Neural cell (in vitro differentiated cells): ENCODE measurements around the gene PDE3A. TPM values are rescaled to one million over a fixed set of nuclear protein-coding genes. Genes with fewer than 3 reads are reported as not detected.

Experiments
- H2AFZ ChIP-seq: fragments of 200-600, 300-800 bp; sonication (generic), shearing (Covaris generic); 2 replicates; pipeline ENCODE4 v1.6.0; 2014; ENCODE audit warnings: low read depth, mild to moderate bottlenecking, antibody characterized with exemption, low read length, moderate library complexity
- H3F3A ChIP-seq: fragments of 200-600 bp; shearing (Covaris generic); 2 replicates; pipeline ENCODE4 v1.6.1; 2016; ENCODE audit warnings: mild to moderate bottlenecking, moderate library complexity, mixed read lengths, antibody characterized with exemption, low read length; ENCODE audit not compliant: insufficient read depth, poor library complexity, severe bottlenecking
- H3K27ac ChIP-seq: fragments of 200-600, 300-800 bp; sonication (generic), shearing (Covaris generic); 2 replicates; pipeline ENCODE4 v1.5.1; 2014; ENCODE audit warnings: mild to moderate bottlenecking, low read length, moderate library complexity
- H3K27me3 ChIP-seq: fragments of 300-800, 200-600 bp; sonication (generic), shearing (Covaris generic); 2 replicates; pipeline ENCODE4 v1.6.0; 2014; ENCODE audit warnings: mild to moderate bottlenecking, low read depth, low read length, moderate library complexity; ENCODE audit not compliant: insufficient read depth
- H3K36me3 ChIP-seq: fragments of 300-800, 200-600 bp; sonication (generic), shearing (Covaris generic); 2 replicates; pipeline ENCODE4 v1.5.1; 2014; ENCODE audit warnings: mild to moderate bottlenecking, antibody characterized with exemption, low read length, moderate library complexity; ENCODE audit not compliant: insufficient read depth
- H3K4me2 ChIP-seq: fragments of 300-800, 200-600 bp; sonication (generic), shearing (Covaris generic); 2 replicates; pipeline ENCODE4 v1.6.0; 2014; ENCODE audit warnings: mild to moderate bottlenecking, low read length
- H3K4me3 ChIP-seq: fragments of 300-800, 200-600 bp; sonication (generic), shearing (Covaris generic); 2 replicates; pipeline ENCODE4 v1.5.1; 2014; ENCODE audit warnings: mild to moderate bottlenecking, low read length, moderate library complexity
- H3K79me2 ChIP-seq: fragments of 200-600 bp; shearing (Covaris generic); replicated peaks from 2 replicates; pipeline ENCODE4 v1.6.0; 2014; ENCODE audit warnings: mild to moderate bottlenecking, low read length, moderate library complexity; ENCODE audit not compliant: insufficient read depth
- H3K9ac ChIP-seq: fragments of 300-800, 200-600 bp; sonication (generic), shearing (Covaris generic); 2 replicates; pipeline ENCODE4 v1.6.1; 2016; ENCODE audit warnings: mild to moderate bottlenecking, low read length, mixed read lengths
- H3K9me2 ChIP-seq: fragments of 200-600 bp; shearing (Covaris generic); 2 replicates; pipeline ENCODE4 v1.6.1; 2016; ENCODE audit warnings: mild to moderate bottlenecking, low read length, mixed read lengths; ENCODE audit not compliant: insufficient read depth
- H3K9me3 ChIP-seq: fragments of 200-600, 300-800 bp; sonication (generic), shearing (Covaris generic); 2 replicates; pipeline ENCODE4 v1.6.1; 2016; ENCODE audit warnings: mild to moderate bottlenecking, mixed run types, low read length, moderate library complexity, mixed read lengths
- H4K20me1 ChIP-seq: fragments of 200-600 bp; shearing (Covaris generic); 2 replicates; pipeline ENCODE4 v1.6.1; 2016; ENCODE audit warnings: mild to moderate bottlenecking, mixed run types; ENCODE audit not compliant: insufficient read depth
- CTCF ChIP-seq: fragments of 450-650 bp; IDR thresholded peaks from 2 replicates; pipeline ENCODE4 v1.5.1; 2014; ENCODE audit warnings: antibody characterized with exemption, mild to moderate bottlenecking, moderate library complexity; ENCODE audit not compliant: poor library complexity, severe bottlenecking
- EP300 ChIP-seq: fragments of 450-650 bp; conservative IDR thresholded peaks from 2 replicates; pipeline ENCODE4 v1.6.1; 2014; ENCODE audit warnings: antibody characterized with exemption, mild to moderate bottlenecking, moderate library complexity; ENCODE audit not compliant: poor library complexity, severe bottlenecking
- EZH2 ChIP-seq: fragments of 200-600, 300-800 bp; shearing (Covaris generic), sonication (generic); IDR thresholded peaks from 2 replicates; pipeline ENCODE4 v1.6.1; 2014; ENCODE audit warnings: antibody characterized with exemption, low read length, borderline replicate concordance, mild to moderate bottlenecking; ENCODE audit not compliant: insufficient read depth, poor library complexity, severe bottlenecking
- MXI1 ChIP-seq: fragments of 450-650 bp; conservative IDR thresholded peaks from 2 replicates; pipeline ENCODE4 v1.6.1; 2014; ENCODE audit warnings: antibody characterized with exemption, mild to moderate bottlenecking; ENCODE audit not compliant: poor library complexity, severe bottlenecking
- POLR2AphosphoS5 ChIP-seq: IDR thresholded peaks from 2 replicates; pipeline ENCODE4 v1.6.1; 2012
- RAD21 ChIP-seq: fragments of 450-650 bp; conservative IDR thresholded peaks from 2 replicates; pipeline ENCODE4 v1.6.1; 2014; ENCODE audit warnings: antibody characterized with exemption, mild to moderate bottlenecking, moderate library complexity
- REST ChIP-seq: IDR thresholded peaks from 2 replicates; pipeline ENCODE4 v1.6.1; 2012; ENCODE audit warnings: borderline replicate concordance
- SMC3 ChIP-seq: fragments of 450-650 bp; conservative IDR thresholded peaks from 2 replicates; pipeline ENCODE4 v1.6.1; 2014; ENCODE audit warnings: antibody characterized with exemption, mild to moderate bottlenecking, moderate library complexity; ENCODE audit not compliant: poor library complexity
- TAF1 ChIP-seq: IDR thresholded peaks from 2 replicates; pipeline ENCODE4 v1.6.1; 2012; ENCODE audit warnings: low read depth
- polyA plus RNA-seq: library from polyadenylated mRNA; depleted of rRNA; stranded (reverse); fragments of >200 nt; gene quantifications from 2 replicates; pipeline ENCODE4 v1.2.3, GENCODE V29; 2014

PDE3A gene
- polyA plus RNA-seq, 1 donor from 2014 or later = 0.94 TPM

- Histone ChIP-seq H3K36me3 (no peaks in the 10 kb centered on the region), H2AFZ (no peak overlapping the region), H4K20me1 (no peaks in the 10 kb centered on the region), H3K79me2 (no peaks in the 10 kb centered on the region), H3K27ac (no peak overlapping the region), H3F3A (no peaks in the 10 kb centered on the region), H3K27me3 (no peaks in the 10 kb centered on the region), H3K9ac (no peak overlapping the region), H3K9me2 (no peaks in the 10 kb centered on the region), H3K4me2 (no peak overlapping the region), H3K9me3 (no peaks in the 10 kb centered on the region), H3K4me3 (no peak overlapping the region)
- no peak for TF ChIP-seq CTCF
- TF ChIP-seq TAF1 = no peak
- TF ChIP-seq RAD21 = no peak
- no peak for TF ChIP-seq EP300
- TF ChIP-seq POLR2AphosphoS5 = no peak
- TF ChIP-seq REST = no peak
- no peak for TF ChIP-seq SMC3
- TF ChIP-seq EZH2 = no peak
- TF ChIP-seq MXI1 = no peak
Observed at GRCh38 chr12:20450591-20451180, 82.3 kb downstream of the PDE3A start.

DNA sequence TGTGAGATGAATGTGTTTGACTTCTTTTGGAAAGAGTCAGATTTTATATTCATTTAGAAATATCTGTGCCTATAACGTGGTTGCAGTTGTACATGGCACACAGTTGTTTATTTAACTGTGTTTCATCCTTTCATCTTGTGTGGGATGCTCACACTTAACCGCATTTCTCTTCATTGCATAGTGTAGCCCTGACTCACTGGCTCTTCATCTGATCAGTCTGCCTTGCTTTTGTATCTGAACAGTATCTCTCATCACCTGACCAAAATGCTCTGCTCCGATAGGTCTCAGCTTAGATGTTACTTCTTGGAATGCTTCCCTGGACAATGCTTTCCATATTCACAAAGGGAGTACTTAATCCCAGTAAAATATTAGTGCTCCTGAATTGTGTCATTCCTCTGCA lies 83.4 kb downstream of the PDE3A start:
- H4K20me1 ChIP-seq = no peaks in the 10 kb centered on the region
- no peaks in the 10 kb centered on the region for H3K9me2 ChIP-seq
- no peaks in the 10 kb centered on the region for H3K79me2 ChIP-seq
- H3F3A ChIP-seq = no peaks in the 10 kb centered on the region
- no peak overlapping the region for H3K4me3 ChIP-seq
- H3K27ac ChIP-seq = no peak overlapping the region
- no peaks in the 10 kb centered on the region for H3K36me3 ChIP-seq
- H3K4me2 ChIP-seq = no peak overlapping the region
- H3K9me3 ChIP-seq = no peaks in the 10 kb centered on the region
- no peak overlapping the region for H2AFZ ChIP-seq
- no peak for TF ChIP-seq SMC3
- TF ChIP-seq REST = no peak
- no peak for TF ChIP-seq EZH2
- TF ChIP-seq MXI1 = no peak
- no peak for TF ChIP-seq POLR2AphosphoS5
- no peak for TF ChIP-seq RAD21
- TF ChIP-seq TAF1 = no peak
- TF ChIP-seq EP300 = no peak
- TF ChIP-seq CTCF = no peak
- no peak overlapping the region for H3K9ac ChIP-seq
- no peaks in the 10 kb centered on the region for H3K27me3 ChIP-seq
